ENCODE measurements around the gene C1orf167.

Gene C1orf167

GRCh38 chr1:11736746-11737639 is 25.0 kb upstream of the C1orf167 start:
- TF ChIP-seq ZFX (IDR thresholded peaks at IDR 0.05) = no peak
- TF ChIP-seq, protein P1, sequence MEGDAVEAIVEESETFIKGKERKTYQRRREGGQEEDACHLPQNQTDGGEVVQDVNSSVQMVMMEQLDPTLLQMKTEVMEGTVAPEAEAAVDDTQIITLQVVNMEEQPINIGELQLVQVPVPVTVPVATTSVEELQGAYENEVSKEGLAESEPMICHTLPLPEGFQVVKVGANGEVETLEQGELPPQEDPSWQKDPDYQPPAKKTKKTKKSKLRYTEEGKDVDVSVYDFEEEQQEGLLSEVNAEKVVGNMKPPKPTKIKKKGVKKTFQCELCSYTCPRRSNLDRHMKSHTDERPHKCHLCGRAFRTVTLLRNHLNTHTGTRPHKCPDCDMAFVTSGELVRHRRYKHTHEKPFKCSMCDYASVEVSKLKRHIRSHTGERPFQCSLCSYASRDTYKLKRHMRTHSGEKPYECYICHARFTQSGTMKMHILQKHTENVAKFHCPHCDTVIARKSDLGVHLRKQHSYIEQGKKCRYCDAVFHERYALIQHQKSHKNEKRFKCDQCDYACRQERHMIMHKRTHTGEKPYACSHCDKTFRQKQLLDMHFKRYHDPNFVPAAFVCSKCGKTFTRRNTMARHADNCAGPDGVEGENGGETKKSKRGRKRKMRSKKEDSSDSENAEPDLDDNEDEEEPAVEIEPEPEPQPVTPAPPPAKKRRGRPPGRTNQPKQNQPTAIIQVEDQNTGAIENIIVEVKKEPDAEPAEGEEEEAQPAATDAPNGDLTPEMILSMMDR (conservative IDR thresholded peaks at IDR 0.05) = no peak

DNA sequence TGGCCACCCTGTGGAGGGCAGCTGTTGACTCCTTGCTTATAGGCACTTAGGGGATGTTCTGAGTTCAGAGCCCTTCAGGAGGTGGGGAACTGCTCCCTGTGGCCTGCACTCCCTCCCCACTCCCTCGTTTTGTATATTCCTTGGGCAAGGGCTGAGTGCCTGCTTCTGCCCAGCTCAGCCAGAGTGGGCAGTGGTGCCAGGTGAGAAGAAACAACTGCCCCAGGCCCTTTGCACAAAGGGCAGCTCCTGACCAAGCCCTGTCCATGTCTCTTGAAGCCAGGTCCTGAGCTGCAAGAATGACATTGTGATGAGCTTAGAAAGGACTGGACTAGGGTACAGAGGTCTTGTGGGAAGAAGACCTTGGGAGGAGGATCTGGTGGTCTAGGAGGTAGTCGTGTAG is 23.9 kb upstream of the C1orf167 start:
- TF ChIP-seq, protein P1 (conservative IDR thresholded peaks at IDR 0.05) = no peak
- no peak for TF ChIP-seq ZFX (IDR thresholded peaks at IDR 0.05)
- H3K27ac ChIP-seq = peak overlapping the region; percentile 99

More at GRCh38 chr1:11736746-11737639, 25.0 kb upstream of the C1orf167 start:
- peak overlapping the region; percentile 99 for H3K27ac ChIP-seq

DNA sequence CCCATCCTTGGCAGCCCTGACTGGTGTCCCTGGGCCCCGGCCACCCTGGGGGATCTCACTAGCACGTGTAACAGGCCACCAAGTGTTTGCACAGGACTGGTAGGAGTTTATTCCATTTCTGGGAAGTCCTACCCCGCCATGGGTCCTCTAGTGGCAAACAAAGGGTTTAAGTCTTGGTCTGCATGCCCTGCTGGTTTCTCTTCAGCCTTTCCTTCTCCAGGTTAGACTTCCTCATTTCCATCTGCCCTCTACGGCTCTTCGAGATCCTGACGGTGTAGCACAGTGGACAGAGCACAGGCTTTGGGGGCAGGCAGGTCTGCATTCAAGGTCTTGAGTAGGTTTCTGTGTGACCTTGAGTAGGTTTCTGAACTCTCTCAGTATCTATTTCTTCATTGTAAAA is 23.2 kb upstream of the C1orf167 start:
- TF ChIP-seq ZFX (IDR thresholded peaks at IDR 0.05) = no peak
- TF ChIP-seq, protein P1 (conservative IDR thresholded peaks at IDR 0.05) = no peak

DNA sequence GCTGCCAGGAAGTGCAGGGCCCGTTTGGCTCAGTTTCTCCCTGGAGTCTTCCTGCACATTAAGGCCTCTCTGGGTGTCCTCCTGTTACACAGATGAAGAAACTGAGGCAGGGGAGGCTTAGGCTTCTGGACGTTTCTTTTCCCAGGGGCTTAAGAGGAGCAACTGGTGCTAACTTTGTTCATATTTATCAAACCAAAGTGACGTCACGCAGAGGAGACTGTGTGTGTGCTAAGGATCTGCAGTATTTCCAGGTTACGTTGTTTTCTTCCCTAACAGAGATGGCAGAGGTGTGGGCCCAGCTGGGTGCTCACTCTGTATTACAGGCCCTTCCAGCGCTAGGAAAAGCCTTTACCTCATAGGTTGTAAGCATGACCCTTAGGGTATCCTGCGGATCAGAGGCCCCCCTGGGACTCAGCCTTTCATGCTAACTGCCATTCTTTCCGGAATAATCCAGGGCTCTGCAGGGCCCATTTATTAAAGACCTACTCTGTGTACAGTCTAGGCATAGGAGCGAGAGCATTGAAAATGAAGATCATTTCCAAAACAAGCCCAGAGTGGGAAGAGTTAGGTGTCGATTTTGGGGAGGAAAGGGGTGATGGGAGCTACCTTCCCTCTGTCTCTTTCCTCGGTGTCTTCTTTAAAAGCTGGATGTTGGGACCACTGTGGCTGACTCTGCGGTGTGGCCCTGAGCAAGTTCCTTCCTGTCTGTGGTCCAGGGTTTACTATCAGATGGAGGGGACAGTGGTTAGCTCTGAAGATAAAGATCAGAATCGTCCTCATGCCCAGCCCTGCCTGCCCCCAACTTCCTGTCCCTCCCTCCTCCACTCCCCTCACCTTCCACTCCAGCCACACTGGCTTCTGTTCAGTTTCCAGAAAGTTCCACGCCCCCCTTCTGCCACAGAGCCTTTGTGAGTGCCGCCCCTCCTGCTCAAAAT is 21.5 kb upstream of the C1orf167 start:
- TF ChIP-seq, protein P1 (conservative IDR thresholded peaks at IDR 0.05) = no peak
- no peak for TF ChIP-seq ZFX (IDR thresholded peaks at IDR 0.05)
- peak overlapping the region; percentile 99; the same call in 1 of the 2 replicates for H3K27ac ChIP-seq

More for the DNA sequence above, 23.2 kb upstream of the C1orf167 start:
- peak overlapping the region; percentile 99 for H3K27ac ChIP-seq

DNA sequence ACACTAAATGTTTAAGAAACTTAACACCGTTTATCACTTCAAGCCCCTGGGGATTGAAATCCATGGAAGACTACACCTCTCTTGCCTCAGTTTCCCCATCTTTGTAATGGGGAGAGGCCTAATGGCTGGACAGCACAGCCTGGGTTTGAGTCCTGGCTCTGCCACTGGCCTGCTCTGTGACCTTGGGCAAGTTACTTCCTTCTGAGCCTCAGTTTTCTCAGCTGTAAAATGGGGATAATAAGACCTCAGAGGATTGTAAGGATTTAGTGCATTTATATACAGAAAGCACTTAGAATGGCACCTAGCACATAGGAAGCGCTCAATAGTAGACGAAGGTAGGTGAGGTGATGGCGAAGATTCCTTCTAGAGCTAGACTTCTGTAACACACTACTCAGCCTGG is 20.5 kb upstream of the C1orf167 start:
- no peak overlapping the region for H3K27ac ChIP-seq

DNA sequence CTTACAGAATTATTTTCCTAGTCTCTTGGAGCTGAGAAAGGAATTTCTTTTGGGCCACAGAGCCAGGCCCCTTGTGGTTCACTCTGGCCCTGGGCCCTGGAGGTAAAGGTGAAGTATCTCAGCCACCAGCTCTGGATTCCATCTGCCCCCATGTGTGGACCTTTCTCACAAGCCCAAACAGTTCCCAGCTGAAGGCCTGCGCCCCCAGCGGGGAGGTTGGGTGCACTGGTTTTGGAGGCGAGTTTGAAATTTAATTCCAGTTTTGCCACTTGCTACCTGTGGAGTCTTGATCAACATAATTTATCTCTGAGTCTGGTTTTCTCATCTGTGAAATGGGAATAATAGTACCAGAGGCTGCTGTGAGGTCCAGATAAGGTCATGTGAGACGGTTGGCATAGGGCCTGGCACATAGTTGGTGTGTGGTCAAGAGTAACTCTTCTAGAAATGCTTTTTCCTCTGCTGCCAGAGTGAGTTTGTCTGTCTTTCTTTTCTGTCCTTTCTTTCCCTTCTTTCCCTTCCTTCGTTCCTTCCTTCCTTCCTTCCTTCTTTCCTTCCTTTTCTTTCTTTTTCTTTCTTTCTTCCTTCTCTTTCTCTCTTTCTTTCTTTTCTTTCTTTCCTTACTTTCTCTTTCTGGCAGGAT is 20.0 kb upstream of the C1orf167 start:
- no peak for TF ChIP-seq ZFX (IDR thresholded peaks at IDR 0.05)
- TF ChIP-seq, protein P1 (conservative IDR thresholded peaks at IDR 0.05) = no peak
- H3K27ac ChIP-seq = no peak overlapping the region; the same call in 1 of the 2 replicates

More for the DNA sequence above, 20.5 kb upstream of the C1orf167 start:
- TF ChIP-seq, protein P1 (conservative IDR thresholded peaks at IDR 0.05) = no peak
- no peak for TF ChIP-seq ZFX (IDR thresholded peaks at IDR 0.05)
